IPS-18c (cell line): ENCODE measurements around the gene NOS1AP.

Experiments
- H3K4me3 ChIP-seq: 2 replicates; pipeline ENCODE4 v1.7.0; 2013; ENCODE audit warnings: low read depth, mild to moderate bottlenecking, low read length, moderate library complexity; ENCODE audit not compliant: insufficient read depth
- H3K9me3 ChIP-seq: one replicate; pipeline ENCODE4 v1.6.1; 2013; ENCODE audit warnings: mild to moderate bottlenecking, low read length, moderate library complexity; ENCODE audit not compliant: control insufficient read depth, insufficient read depth

NOS1AP gene

DNA sequence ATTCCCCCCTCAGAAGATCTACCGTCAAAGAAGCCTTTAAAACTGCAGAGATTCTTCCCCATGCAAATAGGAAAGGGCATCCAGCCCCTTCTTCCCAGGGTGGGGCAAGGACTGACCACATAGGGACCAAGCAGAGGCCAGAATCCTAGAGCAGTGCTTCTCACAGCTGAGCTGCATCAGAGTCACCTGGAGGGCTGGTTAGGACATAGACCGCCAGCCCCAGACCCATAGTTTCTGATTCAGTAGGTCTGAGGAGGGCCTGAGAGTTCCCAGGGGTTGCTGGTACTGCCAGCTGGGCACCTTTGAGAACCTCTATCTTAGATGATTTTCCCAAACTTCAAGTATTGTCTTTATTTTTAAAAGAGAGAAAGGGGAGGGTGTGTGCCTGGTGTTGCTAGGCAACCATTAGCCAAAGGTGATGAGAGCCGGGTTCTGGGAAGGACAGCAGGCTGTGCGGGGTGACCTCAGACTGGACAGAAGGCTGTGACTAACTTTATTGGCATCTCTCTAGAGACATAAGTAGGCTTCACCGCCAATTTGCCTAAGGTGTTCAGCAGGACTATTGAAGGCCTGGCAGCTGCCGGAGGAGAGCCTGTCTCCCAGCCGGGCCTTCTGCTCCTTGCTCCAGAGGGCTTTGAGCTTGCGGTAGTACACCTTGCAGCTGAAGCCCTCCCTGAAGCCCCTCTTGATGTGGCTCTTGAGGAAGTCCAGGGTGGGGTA, 304.2 kb downstream of the NOS1AP start:
- Histone ChIP-seq H3K9me3 (no peaks in the 10 kb centered on the region), H3K4me3 (no peak overlapping the region)

DNA sequence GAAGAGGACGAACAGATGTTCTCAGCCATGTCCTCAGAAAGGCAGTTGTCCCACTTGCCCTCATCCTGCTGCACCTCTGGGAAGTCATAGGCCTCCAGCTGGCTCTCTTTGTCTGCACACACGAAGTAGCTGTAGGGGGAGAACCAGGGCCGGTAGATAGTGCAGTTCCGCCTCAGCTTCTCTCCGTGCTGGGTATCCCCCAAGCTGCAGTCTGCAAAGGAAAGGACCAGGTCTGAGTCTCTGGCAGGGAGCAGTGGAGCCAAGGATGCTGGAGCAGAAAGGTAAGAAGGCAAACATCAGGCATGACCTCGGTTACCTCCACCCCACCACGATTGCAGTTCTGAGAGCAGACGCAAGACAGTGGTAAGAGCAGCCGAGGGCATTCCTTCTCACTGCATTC, 304.9 kb downstream of the NOS1AP start:
- Histone ChIP-seq H3K4me3 (no peak overlapping the region), H3K9me3 (no peaks in the 10 kb centered on the region)

DNA sequence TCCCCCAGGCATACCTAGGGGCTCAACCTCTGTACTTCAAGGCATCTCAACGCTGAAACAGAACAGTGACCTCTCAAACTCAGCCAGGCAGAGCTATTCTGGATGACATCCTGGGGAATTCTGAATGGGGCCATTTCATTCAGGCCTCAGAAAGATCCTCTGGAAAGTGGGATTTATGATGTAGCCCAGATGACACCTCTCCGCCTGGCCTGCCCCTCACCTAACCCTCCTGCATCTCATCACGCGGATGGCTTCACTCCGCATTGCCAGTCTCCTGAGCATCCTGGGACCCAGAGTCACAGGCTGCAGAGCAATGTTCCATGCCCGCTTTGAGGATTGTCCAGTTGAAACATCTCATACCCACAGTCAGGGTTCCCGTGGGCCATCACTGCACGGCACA, 306.0 kb downstream of the NOS1AP start:
- H3K9me3 ChIP-seq = no peaks in the 10 kb centered on the region
- no peak overlapping the region for H3K4me3 ChIP-seq

DNA sequence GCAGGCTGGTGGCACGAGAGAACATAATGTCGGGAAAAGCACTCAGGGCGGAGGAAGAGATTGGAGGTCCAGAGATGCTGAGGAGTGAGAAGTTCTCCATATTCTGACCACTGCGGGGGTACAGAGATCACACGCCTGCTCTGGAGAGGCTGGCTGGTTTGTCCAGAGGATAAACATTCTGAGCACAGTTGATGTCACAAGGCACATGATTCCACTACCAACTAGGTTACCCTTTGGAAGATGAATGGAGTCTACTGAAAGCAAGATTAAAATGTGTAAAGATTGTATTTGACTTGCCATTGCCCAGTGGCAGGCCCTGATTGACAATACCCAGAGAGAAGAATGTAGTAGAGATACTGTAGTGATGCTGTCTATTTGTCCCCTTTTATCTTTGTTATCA, 307.2 kb downstream of the NOS1AP start, which contains the start of gene SPATA46:
SPATA46 (minus strand) TSS at position 164 of the 400 bp plus-strand sequence; CDS start at position 100, 64 bp downstream.
- H3K9me3 ChIP-seq = no peaks in the 10 kb centered on the region

DNA sequence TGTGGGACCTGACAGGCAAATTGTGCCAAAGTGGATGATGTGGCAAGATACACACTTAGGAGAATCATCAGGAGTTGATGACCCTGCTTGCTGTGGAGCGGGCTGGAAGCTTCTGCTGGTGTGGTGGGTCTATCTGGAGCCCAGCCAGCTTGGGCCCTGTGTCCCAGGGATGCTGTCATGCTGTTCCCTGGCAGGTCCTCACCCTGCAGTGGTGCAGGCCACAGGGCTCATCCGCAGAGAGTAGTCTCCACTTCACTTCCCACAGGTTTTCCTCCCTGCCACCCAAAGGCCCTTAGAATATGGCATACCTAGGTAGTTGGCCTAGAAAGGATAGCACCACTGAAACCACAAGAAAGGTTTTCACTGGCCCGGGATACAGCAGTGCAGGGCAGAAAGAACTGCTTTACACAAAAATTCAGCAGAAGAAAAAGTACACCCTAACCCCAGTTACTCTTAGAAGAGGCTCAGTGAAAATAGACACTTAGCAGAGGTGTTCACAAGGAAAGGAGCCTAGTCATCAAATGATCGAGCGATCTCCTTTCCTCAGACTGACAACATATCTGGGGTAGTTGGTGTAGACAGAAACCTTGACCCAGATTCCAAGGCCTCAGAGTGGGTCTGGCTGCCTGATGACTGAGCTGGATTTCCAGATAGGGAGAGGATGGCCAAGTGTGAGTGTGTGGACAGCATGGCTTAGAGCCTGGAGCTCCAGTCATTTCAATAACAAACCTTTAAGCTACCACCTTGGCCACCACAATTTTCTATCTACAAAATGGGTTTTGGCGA, 310.8 kb downstream of the NOS1AP start:
- Histone ChIP-seq H3K9me3 (peaks cover 2% of the 10 kb centered on the region), H3K4me3 (no peak overlapping the region)

More for the DNA sequence above, 307.2 kb downstream of the NOS1AP start, which contains the start of gene SPATA46:
- H3K4me3 ChIP-seq = no peak within 1 kb of the TSS

DNA sequence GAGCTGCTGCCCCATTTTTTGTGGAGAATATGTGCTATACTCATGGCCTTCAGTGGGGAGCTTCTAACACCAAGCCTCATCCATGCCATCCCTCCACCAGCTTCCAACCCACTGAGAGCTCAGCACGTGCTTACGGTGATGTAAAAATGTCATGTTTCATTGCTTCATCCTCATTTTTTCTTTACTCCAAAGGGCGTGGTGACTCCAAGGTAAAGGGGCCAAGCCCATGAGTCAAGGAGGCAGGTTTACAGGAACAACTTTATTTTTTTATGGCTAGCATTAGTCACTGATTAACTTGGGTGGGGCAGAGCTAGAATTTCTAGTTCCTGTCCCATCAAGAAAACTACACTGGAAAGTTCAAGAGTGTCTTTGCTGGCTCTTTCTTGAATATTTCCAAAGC, 311.9 kb downstream of the NOS1AP start, which contains the start of gene C1orf226:
C1orf226 (plus strand) TSS at position 346 of the 400 bp plus-strand sequence. CDS start 174 bp downstream, outside the sequence.
- peaks cover 2% of the 10 kb centered on the region for H3K9me3 ChIP-seq
- H3K4me3 ChIP-seq = no peak within 1 kb of the TSS

DNA sequence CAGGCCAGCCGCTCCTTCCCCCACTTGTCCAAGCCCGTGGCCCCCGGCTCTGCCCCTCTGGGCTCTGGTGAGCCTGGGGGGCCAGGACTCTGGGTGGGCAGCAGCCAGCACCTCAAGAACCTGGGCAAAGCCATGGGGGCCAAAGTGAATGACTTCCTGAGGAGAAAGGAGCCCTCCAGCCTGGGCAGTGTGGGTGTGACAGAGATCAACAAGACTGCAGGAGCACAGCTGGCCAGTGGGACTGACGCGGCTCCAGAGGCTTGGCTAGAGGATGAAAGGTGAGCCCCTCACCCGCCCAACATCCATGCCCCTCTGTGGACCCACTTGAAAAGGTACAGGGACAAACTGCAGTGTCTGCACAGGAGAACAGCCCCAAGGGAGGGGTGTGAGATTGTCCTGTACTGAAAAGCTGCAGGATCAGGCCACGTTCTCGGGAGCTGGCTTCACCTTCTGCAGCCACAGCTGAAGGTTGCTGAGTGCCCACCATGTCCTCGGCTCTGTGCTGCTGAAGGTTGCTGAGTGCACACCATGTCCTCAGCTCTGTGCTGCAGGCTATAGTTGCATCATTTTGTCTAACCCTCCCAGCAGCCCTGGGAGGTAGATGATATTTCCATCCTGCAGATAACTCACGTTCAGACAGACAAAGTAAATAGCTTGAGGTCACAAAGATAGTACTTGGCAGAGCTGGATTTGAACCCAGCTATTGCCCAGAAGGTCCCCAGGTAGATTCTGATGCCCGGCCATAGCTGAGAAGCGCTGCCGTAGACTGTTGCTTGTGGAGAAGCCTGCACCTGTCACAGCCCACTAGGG, 312.7 kb downstream of the NOS1AP start:
- Histone ChIP-seq H3K9me3 (peaks cover 2% of the 10 kb centered on the region), H3K4me3 (no peak overlapping the region)

DNA sequence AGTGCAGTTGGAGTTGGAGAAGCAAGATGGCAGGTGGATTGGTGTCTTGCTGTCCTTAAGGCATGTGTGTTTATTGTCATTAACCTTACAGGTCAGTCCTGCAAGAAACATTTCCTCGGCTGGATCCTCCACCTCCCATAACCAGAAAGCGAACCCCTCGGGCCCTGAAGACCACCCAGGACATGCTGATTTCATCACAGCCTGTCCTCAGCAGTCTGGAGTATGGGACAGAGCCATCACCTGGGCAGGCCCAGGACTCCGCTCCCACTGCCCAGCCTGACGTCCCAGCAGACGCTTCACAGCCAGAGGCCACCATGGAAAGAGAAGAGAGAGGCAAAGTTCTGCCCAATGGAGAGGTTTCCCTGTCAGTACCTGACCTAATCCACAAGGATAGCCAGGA, 313.6 kb downstream of the NOS1AP start:
- no peak overlapping the region for H3K4me3 ChIP-seq
- H3K9me3 ChIP-seq = peaks cover 2% of the 10 kb centered on the region

DNA sequence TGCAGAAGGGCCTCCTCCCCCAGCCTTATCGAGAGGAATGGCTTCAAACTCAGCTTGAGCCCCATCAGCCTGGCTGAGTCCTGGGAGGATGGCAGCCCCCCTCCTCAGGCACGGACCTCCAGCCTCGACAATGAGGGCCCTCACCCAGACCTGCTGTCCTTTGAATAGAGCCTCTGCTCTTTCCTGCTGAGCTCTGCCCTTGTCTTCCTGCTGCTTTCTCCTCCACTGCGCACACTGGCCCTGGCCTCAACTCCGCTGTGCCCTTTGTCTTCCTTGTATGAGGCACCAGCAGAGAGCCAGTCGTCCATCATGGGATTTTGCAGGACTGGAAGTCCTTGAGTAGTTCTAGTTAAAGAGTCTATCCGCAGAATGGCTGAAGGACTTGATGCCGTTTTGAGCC, 314.0 kb downstream of the NOS1AP start:
- Histone ChIP-seq H3K9me3 (peaks cover 2% of the 10 kb centered on the region), H3K4me3 (no peak overlapping the region)

DNA sequence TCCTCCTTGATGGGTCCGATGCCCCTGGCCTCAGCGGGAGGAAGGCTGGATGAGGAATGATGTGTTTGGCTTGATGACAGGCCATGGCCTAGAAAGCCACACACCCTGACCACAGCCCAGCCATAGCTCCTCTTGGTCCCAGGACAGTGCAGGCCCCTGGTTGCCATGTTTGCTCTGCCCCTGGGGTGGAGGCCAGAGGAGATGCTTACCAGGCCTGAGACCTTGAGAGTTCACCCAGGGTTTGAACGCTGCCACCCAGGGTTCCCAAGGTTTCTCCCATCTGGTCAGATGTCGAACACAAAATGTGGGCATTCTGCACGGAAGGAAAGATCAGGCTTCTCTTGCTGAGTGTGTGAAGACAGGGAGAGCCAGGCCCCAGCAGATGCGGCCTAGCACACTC, 314.6 kb downstream of the NOS1AP start:
- peaks cover 2% of the 10 kb centered on the region for H3K9me3 ChIP-seq
- H3K4me3 ChIP-seq = no peak overlapping the region

DNA sequence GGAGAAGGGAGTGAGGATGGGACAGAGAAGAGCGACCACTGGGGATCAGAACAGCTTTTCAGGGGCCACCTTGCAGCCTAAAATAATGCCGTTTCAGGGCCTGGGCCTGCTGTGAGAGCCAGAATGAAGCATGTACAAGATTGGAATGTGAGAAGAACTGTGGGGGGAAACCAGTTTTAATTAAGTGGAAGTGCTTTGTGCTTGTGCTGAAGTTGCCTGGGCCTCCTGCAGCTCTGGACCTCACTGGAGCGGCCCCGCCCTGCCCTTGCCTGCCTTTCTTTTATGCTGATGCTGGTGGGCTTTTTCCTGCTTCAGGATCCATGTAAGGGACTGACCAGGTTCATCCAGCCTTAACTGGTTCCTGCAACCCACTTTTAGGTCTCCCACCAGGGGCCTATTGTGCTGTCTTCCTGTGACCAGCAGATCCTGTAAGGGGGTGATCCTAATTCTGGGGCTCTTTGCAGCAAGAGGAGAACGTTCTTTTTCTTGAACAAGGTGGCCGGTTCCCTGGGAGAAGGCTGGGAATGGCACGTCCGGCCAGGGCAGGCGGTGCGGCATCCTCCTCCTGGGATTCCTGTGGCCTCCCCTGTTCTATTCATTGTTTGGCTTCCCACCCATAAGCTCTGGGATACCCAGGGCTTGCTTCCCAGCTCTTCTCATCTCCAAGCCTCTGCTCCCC, 315.2 kb downstream of the NOS1AP start:
- no peak overlapping the region for H3K4me3 ChIP-seq
- H3K9me3 ChIP-seq = peaks cover 2% of the 10 kb centered on the region

DNA sequence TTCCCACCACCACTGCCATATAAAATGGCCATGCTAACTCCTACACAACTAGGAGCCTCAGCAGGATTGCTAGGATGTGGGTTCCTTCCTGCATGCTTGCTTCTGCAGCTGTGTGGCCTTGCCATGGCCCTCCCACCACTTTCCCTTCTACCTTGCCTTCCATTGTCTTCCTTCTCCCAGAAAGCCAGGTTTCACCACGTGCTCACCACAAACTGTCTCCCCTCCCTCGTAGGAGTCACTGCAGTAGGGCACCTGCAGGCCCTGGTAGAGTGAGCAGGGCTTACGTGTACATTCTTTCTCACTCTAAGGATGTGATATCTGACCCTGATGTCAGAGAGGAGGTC, 315.8 kb downstream of the NOS1AP start:
- Histone ChIP-seq H3K9me3 (peaks cover 2% of the 10 kb centered on the region), H3K4me3 (no peak overlapping the region)

DNA sequence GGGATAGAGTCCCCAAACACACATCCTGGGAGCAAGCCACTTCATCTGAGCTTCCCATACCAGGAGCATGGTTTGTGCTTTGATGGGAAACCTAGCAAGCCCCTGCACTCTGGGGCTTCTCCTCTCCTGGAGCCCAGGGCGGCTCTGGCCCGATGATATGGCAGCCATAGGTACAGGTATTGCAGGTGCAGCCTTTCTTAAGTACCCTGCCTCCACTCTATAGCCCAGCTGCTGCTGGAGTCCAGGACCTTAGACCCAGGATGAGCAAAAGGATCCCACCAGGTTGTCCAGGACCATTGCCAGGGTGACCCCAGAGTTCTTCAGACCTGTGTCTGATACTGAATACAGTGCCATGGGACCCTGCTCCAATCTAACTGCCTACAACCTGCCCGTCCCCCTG, 316.2 kb downstream of the NOS1AP start:
- H3K9me3 ChIP-seq = peaks cover 2% of the 10 kb centered on the region
- no peak overlapping the region for H3K4me3 ChIP-seq

DNA sequence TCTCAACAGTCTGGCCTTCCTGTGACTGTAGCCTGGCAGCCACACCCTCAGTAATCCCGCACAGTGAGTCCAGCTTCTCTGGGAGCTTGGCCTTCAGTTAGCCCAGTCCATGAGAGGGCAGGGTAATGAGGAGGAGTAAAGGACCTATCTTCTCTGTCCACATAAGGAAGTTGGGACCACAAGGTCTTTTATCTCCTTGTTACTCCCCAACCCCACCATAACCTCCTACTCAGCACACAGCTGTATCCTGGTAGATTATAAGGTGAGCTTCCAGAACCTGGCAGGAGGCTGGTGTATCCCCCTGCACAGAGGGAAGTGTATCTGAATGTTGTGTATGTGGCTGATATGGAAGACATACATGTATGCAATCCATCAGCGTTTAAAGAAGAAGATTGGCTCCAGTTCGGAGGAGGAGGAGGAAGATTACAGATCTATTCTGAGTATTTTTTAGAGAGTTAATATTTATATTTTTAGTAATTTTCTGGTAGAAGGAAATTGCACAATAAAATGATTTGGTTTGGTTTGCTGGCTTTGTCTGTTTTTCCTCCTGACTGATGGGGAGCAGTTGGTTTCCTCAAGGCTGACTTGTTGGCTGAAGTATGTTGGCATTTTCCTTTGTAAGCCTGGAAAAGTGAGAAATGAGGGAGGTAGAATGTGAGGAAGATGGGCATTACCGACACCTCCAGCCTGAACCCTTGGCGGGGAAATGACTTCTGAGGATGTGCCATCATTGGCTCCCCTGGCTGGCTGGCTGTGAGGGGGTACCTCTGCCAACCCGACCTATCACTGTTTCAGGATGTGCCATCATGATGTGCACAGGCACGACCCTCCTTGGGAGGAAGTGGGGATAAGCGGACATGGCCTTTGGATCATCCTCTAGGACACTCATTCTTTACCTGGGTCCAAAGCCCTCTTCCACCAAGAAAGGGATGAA, 317.1 kb downstream of the NOS1AP start:
- Histone ChIP-seq H3K9me3 (peaks cover 2% of the 10 kb centered on the region), H3K4me3 (no peak overlapping the region)

DNA sequence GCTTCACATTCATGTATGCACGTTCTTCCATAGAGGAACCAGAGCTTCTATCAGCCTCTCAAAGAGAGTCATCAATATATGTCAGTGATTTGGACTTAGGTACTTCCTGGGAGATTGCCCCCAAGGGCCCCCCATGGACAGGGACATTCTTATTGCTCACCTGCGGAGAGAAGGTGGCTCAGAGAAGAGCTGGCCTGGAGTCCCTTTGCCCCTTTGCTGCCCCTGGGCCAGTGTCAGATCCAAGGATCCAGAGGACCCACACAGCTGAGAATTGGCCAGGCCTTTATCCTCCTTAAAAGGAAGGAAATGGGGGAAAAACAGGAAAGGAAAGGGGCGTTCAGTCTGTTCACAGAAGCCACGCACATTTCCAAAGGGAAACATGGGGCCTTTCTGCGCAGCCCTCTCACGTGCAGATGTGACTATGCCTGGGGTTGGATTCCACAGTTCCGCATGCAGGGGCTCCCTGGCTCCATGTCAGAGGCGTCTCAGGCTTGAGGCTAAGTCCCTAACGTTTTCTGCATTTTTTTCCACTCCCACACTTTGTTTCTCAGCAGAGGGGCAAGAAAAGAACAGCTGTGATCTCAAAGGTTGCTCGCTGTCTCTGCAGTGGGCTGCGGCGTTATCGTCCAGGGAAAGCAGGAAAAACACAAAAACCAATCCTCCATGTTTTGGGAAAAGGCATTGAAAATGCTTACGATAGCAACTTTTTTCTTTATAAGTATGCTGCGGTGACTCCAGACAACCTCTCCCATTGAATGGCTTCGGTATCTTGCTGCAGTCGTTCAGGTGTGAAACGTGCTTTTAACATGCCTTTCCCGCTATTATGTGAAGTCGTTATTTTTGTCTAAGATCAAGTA, 318.0 kb downstream of the NOS1AP start:
- H3K9me3 ChIP-seq = peaks cover under 1% of the 10 kb centered on the region
- H3K4me3 ChIP-seq = no peak overlapping the region
